Measurements from ENCODE around the gene ZFHX3.

DNA sequence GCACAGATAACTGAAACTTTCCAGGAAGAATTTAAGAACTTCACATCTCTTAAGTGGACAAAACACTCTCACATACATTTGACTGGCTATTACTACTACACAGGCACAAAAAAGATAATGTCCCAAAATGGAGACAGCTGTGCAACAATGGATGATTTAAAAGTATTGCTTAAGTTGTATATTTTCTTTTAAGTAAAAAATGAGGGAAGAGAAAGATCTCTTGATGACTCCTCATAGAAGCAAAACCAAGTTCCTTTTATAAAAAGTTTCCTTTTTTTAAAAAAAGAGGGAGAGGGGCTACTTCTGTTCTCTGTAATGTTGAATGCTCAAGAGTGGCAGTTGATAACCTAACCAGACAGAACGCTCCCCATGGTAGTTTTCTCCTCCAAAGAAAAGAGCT is 195.5 kb downstream of the ZFHX3 start:
- TF ChIP-seq, protein P1, sequence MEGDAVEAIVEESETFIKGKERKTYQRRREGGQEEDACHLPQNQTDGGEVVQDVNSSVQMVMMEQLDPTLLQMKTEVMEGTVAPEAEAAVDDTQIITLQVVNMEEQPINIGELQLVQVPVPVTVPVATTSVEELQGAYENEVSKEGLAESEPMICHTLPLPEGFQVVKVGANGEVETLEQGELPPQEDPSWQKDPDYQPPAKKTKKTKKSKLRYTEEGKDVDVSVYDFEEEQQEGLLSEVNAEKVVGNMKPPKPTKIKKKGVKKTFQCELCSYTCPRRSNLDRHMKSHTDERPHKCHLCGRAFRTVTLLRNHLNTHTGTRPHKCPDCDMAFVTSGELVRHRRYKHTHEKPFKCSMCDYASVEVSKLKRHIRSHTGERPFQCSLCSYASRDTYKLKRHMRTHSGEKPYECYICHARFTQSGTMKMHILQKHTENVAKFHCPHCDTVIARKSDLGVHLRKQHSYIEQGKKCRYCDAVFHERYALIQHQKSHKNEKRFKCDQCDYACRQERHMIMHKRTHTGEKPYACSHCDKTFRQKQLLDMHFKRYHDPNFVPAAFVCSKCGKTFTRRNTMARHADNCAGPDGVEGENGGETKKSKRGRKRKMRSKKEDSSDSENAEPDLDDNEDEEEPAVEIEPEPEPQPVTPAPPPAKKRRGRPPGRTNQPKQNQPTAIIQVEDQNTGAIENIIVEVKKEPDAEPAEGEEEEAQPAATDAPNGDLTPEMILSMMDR (IDR thresholded peaks at IDR 0.05; ENCODE audit: low read depth, low read length): no peak
- no peak for TF ChIP-seq EZH2phosphoT487 (IDR thresholded peaks at IDR 0.05; ENCODE audit: low read depth)
